GM13976 (cell line): Measurements from ENCODE around the gene GLCCI1.

Experiments used
- DNase-seq: peaks from one replicate; pipeline ENCODE4 v3.0.0; 2012; ENCODE audit warnings: low spot score
- in situ Hi-C: fragments of 300-500 bp; cut with MboI; formaldehyde crosslinking; loops from one replicate; pipeline ENCODE4 v1.12.0; 2022; ENCODE audit warnings: low sequenced_read_pairs, mixed read lengths, inconsistent platforms; ENCODE audit not compliant: unreplicated experiment
- TF ChIP-seq, protein P1 (sequence below): IDR thresholded peaks from 2 replicates; pipeline ENCODE4 v1.5.1; 2012; ENCODE audit warnings: borderline replicate concordance, mild to moderate bottlenecking; ENCODE audit not compliant: insufficient read depth; ENCODE audit errors: extremely low read depth, missing control alignments, control extremely low read depth

The GLCCI1 gene

DNA sequence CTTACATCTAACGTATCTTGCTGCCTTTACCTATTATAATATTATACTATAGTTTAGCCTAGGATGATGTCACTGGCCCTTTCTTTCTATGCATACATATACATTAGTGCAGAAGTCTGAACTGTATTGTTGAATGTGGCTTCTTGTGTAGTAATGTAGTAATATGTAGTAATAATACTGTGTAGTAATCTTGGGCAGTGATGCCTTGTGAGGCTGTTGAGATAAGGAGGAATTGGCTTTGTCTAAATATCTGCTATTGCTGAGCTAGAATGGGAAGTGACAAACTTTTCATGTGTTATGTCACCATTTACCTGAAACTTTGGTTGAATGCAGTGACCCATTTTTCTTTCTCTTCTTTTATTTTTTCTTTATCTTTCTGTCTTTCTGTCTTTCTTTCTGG is 11.0 kb downstream of the GLCCI1 start:
- TF ChIP-seq, protein P1, sequence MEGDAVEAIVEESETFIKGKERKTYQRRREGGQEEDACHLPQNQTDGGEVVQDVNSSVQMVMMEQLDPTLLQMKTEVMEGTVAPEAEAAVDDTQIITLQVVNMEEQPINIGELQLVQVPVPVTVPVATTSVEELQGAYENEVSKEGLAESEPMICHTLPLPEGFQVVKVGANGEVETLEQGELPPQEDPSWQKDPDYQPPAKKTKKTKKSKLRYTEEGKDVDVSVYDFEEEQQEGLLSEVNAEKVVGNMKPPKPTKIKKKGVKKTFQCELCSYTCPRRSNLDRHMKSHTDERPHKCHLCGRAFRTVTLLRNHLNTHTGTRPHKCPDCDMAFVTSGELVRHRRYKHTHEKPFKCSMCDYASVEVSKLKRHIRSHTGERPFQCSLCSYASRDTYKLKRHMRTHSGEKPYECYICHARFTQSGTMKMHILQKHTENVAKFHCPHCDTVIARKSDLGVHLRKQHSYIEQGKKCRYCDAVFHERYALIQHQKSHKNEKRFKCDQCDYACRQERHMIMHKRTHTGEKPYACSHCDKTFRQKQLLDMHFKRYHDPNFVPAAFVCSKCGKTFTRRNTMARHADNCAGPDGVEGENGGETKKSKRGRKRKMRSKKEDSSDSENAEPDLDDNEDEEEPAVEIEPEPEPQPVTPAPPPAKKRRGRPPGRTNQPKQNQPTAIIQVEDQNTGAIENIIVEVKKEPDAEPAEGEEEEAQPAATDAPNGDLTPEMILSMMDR: no peak
- DNase-seq: no peak
- in situ Hi-C loops: loop anchor here (10.0 kb wide), 2 partner anchors 145 to 205 kb away; no protein-coding TSS in a partner anchor

DNA sequence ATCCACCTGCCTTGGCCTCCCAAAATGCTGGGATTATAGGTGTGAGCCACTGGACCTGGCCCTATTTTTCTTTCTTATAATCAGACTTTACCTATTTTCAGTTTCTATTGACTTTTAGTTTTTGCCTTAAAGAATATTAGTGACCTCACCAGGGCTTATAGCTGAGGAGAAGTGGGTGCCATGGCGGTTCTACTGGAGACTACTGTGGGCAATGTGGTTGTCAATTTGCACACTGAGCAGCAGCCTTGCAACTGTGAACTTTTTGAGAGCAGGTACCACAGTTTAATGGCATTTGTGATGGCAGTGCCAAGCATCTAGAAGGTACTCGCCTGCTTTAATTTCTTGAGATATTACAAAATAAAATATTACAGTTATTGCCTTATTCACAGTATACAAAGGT is 11.5 kb downstream of the GLCCI1 start:
- no peak for DNase-seq
- TF ChIP-seq, protein P1: no peak
- in situ Hi-C loops: no loop called here

DNA sequence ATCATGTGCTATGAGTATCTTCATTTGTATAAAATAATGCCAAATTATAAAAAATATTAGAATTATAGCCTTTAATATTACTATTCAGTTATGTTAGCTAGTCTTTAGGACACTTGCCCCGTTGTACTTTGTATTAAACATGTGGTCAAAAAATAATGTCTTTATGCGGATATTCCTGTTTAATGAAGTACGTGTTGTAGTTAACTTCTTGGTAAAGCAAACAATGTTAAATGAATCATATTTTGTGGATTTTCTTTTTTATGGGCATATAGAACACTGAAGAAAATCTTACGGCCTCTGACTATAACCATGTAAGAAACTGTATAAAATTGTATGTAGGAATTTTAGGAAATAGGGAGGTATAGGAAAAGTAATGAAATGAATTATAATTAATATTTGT is 14.3 kb downstream of the GLCCI1 start:
- in situ Hi-C loops: no loop called here

DNA sequence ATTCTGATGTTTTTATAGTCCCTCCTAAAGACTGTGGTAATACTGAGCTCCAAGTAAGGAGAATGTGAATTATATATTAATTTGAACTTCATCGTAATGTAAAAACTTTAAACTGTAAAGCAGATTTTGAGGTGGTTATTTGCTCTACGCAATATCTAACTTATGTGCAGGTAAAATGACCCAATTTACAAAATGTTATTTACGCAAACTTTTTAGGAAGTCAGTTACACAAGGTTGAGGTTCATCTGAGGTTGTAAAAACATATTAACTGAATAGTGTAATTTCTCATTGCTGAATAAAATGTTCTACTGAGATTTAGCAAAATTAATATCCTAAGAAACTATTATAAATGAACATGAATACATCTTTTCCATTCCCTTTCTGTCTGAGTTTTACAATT is 15.8 kb downstream of the GLCCI1 start:
- DNase-seq: no peak
- in situ Hi-C loops: no loop called here
- TF ChIP-seq, protein P1: no peak

More for the DNA sequence above, 14.3 kb downstream of the GLCCI1 start:
- TF ChIP-seq, protein P1: no peak
- no peak for DNase-seq

DNA sequence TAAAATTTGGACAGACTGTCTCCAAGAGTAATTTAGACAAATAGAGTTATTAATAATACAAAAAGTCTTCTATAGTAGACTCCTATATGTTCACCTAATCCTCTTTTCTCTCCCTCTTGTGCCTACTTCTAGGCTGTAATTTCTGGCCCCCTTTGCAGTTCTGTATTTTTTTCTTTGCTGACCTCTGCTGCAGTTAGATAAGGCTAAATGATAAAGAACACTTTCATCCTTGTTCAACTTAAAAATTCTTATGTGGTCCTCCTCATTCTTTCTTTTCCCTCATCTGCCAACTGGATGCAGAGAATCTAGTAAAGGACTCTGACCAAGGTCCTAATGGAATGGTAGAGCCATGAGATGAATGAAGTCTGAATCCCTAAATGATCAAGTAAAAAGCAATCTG is 20.1 kb downstream of the GLCCI1 start:
- DNase-seq: no peak
- in situ Hi-C loops: no loop called here
- TF ChIP-seq, protein P1: no peak

DNA sequence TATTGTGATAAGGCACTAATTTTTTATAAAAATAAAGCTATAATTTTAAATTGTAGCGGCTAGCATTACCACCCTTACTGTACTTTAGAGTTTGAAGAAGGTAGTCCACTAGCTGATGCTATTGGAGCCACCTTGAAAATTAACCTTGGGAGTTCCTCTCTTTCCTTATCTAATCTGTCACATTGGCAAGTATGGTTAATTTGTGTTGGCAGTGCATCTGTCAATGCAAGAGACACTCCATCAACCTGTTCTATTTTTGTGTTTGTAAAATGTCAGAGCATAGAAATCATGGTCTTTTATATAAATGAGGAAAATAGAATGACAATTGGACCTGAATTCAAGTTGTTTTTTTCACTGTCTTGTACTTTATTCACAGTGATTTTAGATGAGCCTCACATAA is 20.5 kb downstream of the GLCCI1 start:
- in situ Hi-C loops: no loop called here
- DNase-seq: no peak
- TF ChIP-seq, protein P1: no peak

DNA sequence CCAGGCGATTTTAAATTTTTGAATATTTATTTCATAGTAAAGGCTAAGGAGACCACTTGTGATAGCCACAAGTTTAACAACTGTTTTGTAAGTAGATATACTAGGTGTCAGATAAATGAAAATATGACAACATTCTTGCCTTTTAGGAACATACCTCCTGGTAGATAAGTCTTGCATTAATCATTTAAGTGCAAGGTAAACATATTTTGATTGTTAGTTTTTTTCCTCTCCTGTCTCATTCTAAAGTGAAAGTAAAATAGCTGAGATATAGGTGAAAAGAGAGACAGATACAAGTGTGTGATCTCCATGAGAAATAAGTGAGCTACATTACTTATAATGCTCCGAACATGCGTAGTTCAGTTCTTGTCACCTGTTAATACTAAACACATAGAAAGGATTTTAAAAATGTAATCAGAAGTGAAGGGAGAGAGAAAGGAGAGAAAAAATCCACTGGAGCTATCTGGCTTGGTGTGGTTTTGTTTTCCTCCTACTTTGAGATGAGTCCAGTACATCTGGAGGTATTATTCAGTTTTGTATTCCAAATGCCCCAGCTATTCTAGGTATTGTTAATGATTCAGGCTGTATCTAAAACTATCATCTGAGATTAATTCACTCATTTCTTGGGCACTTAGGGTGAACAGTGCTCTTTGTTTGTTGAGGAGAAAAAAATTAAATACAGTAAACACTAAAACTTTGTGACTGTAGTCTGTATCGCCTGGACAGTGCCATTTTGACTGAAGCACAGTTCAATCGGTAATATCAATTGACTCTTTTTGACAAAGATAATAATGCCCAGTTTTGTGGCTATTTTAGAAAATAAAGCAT is 21.2 kb downstream of the GLCCI1 start:
- DNase-seq: no peak
- TF ChIP-seq, protein P1: no peak
- in situ Hi-C loops: no loop called here
